ENCODE results near the gene USH1C. TPM values are rescaled to one million over a fixed set of nuclear protein-coding genes. Genes with fewer than 3 reads are reported as not detected.

USH1C gene
- total RNA-seq, 1 experiment from 2014 or later = 0.47 TPM

DNA sequence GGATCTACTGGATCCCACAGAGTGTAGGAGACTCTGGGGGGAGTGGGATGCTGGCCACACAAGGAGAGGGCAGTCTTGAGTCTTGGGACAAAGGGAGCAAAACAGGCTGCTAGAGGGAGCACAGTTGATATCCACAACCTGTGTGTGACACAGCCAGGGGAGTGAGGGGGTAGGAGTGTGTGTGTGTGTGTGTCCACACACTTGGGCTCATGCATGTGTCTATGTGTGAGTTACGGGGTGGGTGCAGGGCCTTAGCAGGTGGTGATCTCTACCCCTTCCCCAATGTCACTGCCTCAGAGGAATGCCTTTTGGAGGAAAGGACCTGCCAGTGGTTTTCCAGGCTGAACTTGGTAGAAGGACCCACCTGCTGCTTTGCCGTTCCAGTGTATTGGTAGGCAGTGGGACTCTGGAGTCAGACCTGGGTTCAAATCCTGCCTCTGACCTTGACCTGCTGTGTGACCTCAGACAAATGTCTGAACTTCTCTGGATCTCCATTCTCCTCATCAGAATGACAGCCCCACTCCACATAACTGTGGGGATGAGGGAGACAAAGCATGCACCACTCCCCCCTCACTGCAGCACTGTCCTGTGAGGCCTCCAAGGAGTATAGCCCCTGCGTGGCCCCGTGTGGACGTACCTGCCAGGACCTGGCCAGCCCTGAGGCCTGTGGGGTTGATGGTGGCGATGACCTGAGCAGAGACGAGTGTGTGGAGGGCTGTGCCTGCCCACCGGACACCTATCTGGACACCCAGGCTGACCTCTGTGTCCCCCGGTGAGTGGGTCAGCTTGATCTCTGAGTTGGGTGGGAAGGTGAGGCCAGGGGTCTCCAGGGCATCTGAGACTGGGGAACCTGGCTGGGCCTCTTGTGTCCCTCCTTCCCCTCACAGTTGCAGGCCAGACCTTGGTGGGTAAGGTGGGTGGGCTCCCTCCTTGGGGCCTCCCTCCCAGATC lies 30.2 kb upstream of the USH1C start:
- no peak overlapping the region for H3K4me3 ChIP-seq
- DNase-seq = no peak
- H3K27ac ChIP-seq = no peak overlapping the region
- H3K9me3 ChIP-seq (replicated peaks) = no peaks in the 10 kb centered on the region
- H3K4me1 ChIP-seq = no peaks in the 10 kb centered on the region
- no peaks in the 10 kb centered on the region for H3K36me3 ChIP-seq
- no peaks in the 10 kb centered on the region for H3K27me3 ChIP-seq

DNA sequence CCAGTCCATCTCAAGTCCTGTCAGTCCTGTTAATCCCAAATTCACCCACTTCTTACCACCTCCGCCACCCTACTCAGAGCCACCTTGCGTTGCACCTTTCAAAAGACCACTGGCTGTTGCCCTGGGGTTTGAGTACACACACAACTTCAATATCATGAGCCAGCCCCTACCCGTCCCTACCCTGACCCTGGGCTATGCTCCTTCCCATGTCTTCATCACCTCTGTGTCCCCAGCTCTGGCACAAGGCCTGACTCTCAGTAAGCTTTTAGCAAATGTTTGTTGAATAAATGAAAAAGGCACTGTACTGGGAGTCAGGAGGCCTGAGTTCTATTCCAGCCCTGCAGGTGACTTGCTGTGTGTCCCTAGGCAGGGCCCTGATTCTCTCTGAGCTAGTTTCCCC lies 29.3 kb upstream of the USH1C start:
- no peaks in the 10 kb centered on the region for H3K27me3 ChIP-seq
- H3K4me3 ChIP-seq = no peak overlapping the region
- no peak overlapping the region for H3K27ac ChIP-seq
- no peaks in the 10 kb centered on the region for H3K4me1 ChIP-seq
- no peak for DNase-seq
- no peaks in the 10 kb centered on the region for H3K36me3 ChIP-seq
- H3K9me3 ChIP-seq (replicated peaks) = no peaks in the 10 kb centered on the region

DNA sequence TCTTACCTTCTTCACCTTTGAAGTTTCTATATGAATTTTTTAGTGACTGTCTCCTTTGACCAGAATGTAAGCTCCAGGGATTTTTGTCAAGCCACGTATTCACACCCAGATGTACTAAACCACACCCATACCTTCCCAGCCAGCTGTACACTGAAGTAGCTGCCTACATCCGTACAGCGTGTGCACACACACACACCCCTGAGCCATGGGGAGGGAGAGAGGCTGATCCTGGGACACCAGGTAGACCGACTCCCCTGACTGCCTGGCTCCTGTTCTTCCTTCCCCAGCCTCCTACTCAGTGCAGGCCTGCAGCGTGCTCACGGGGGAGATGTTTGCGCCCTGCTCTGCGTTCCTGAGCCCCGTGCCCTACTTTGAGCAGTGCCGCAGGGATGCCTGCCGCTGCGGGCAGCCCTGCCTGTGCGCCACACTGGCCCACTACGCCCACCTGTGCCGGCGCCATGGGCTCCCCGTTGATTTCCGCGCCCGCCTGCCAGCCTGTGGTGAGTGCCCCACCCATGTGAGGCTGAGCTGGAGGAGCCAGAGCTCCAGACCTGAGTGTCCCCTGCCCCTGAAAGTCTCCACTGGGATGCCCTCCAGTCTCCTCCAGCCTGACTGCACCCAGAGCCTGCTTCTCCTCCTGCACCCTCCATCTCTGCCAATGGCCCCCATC lies 28.7 kb upstream of the USH1C start:
- H3K27me3 ChIP-seq = no peaks in the 10 kb centered on the region
- DNase-seq = no peak
- H3K9me3 ChIP-seq (replicated peaks) = no peaks in the 10 kb centered on the region
- no peaks in the 10 kb centered on the region for H3K36me3 ChIP-seq
- H3K27ac ChIP-seq = no peak overlapping the region
- H3K4me3 ChIP-seq = no peak overlapping the region
- no peaks in the 10 kb centered on the region for H3K4me1 ChIP-seq

GRCh38 chr11:17572359-17572690 lies 28.1 kb upstream of the USH1C start:
- H3K27ac ChIP-seq = no peak overlapping the region
- no peaks in the 10 kb centered on the region for H3K9me3 ChIP-seq (replicated peaks)
- no peak overlapping the region for H3K4me3 ChIP-seq
- DNase-seq = no peak
- H3K4me1 ChIP-seq = no peaks in the 10 kb centered on the region
- no peaks in the 10 kb centered on the region for H3K36me3 ChIP-seq
- no peaks in the 10 kb centered on the region for H3K27me3 ChIP-seq

DNA sequence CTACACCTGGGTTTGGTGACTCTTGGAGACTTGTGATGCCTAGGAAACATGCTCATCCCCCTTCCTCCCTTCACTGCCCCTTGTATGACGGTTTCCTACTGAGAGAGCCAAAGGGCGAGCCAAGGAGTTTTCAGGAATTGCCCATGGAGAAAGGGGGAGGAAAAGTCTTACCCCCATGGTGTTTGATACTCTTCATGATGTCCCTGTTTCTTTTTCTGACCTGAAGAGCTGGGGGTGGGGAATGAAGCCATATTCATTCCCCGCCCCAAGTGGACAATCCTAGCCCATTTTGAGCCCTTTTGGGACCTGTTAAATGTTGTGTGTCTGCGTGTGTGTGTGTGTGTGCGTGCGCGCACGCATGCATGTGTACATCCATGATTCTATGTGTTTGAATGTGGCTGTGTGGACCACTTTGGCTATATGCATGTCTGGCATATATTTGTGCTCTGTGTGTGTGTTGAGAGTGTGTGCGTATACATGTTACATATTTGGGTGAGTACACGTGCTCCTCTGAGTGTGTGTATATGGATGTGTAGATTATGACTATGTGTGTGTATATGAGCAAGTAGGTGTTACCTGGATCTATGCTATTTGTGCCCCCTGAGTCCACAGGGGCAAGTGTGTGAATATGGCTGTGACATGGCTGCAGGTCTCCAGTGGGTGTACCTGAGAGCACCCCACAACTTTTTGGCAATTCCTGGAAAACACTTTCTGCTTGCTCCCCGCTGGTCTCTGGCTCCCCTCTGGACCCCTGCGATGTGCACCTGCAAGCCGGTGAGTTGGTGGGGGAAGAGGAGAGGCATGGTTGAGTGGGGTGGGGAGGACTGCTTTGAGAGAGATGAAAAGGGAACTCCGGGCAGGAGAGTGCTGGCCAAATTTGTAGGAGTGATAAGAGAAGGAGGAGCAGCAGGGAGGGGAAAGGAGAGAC lies 27.5 kb upstream of the USH1C start:
- Histone ChIP-seq H3K9me3 (replicated peaks) (no peaks in the 10 kb centered on the region), H3K36me3 (no peaks in the 10 kb centered on the region), H3K4me1 (no peaks in the 10 kb centered on the region), H3K27ac (no peak overlapping the region), H3K27me3 (no peaks in the 10 kb centered on the region), H3K4me3 (no peak overlapping the region)
- DNase-seq = no peak

DNA sequence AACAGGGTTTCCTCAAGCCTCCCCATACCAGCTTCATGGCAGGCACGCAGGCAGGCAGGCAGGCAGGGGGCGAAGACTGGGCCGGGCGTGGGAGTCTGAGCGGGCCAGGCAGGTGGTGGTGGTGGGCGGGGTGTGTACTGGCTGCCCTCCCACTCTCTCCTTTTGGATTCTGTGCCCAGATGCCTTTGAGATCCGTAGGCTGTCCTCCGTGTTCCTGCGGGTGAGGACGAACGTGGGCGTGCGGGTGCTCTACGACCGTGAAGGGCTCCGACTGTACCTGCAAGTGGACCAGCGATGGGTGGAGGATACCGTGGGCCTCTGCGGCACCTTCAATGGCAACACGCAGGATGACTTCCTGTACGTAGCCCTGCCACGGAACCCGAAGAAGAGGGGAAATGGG lies 25.8 kb upstream of the USH1C start:
- Histone ChIP-seq H3K36me3 (no peaks in the 10 kb centered on the region; the same call in 1 of the 2 replicates), H3K27me3 (no peaks in the 10 kb centered on the region), H3K4me1 (no peaks in the 10 kb centered on the region), H3K4me3 (no peak overlapping the region), H3K9me3 (replicated peaks) (no peaks in the 10 kb centered on the region), H3K27ac (no peak overlapping the region)
- DNase-seq = no peak

DNA sequence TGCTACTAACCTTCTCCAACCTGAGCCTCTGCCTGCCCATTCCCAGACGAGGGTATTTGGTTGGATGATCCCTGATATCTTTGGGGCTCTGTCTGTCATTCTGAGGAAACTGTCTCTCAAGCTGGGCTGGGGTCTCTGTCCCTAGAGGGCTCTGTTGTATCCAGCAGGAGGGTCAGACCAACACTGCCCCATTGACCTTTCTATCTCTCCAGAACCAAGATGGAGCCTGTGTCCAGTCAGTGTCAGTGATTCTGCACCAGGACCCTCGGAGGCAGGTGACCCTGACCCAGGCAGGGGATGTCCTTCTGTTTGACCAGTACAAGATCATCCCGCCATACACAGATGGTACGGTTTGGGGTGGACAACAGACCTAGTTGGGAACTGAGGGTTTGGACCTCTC lies 24.7 kb upstream of the USH1C start:
- no peaks in the 10 kb centered on the region for H3K27me3 ChIP-seq
- no peak for DNase-seq

GRCh38 chr11:17564687-17565042 lies 20.4 kb upstream of the USH1C start:
- 0 out of 2 replicates have a peak, but pooled peaks cover 3% of the 10 kb centered on the region for H3K4me1 ChIP-seq
- no peak overlapping the region for H3K27ac ChIP-seq
- no peaks in the 10 kb centered on the region for H3K27me3 ChIP-seq
- H3K9me3 ChIP-seq (replicated peaks) = no peaks in the 10 kb centered on the region
- no peak overlapping the region for H3K4me3 ChIP-seq
- H3K36me3 ChIP-seq = no peaks in the 10 kb centered on the region; the same call in 1 of the 2 replicates
- DNase-seq = peak in 1 of 2 experiments; percentile 51

More for the DNA sequence above, 24.7 kb upstream of the USH1C start:
- Histone ChIP-seq H3K4me3 (no peak overlapping the region), H3K4me1 (no peaks in the 10 kb centered on the region), H3K9me3 (replicated peaks) (no peaks in the 10 kb centered on the region), H3K36me3 (no peaks in the 10 kb centered on the region; the same call in 1 of the 2 replicates), H3K27ac (no peak overlapping the region)

GRCh38 chr11:17563961-17564686 lies 19.9 kb upstream of the USH1C start:
- H3K36me3 ChIP-seq = no peaks in the 10 kb centered on the region; the same call in 1 of the 2 replicates
- H3K27ac ChIP-seq = no peak overlapping the region
- no peaks in the 10 kb centered on the region for H3K27me3 ChIP-seq
- no peaks in the 10 kb centered on the region for H3K9me3 ChIP-seq (replicated peaks)
- H3K4me1 ChIP-seq = 0 out of 2 replicates have a peak, but pooled peaks cover 3% of the 10 kb centered on the region
- no peak overlapping the region for H3K4me3 ChIP-seq
- no peak for DNase-seq

- no peak overlapping the region for H3K4me3 ChIP-seq
- no peaks in the 10 kb centered on the region for H3K27me3 ChIP-seq
- 0 out of 2 replicates have a peak, but pooled peaks cover 3% of the 10 kb centered on the region for H3K4me1 ChIP-seq
- peak; percentile 48 to 62 for DNase-seq
- H3K9me3 ChIP-seq (replicated peaks) = no peaks in the 10 kb centered on the region
- no peak overlapping the region for H3K27ac ChIP-seq
- no peaks in the 10 kb centered on the region; the same call in 1 of the 2 replicates for H3K36me3 ChIP-seq
Observed at GRCh38 chr11:17563231-17563646, 19.0 kb upstream of the USH1C start.

- no peaks in the 10 kb centered on the region for H3K9me3 ChIP-seq (replicated peaks)
- no peaks in the 10 kb centered on the region for H3K27me3 ChIP-seq
- DNase-seq = no peak
- no peak overlapping the region for H3K4me3 ChIP-seq
- 0 out of 2 replicates have a peak, but pooled peaks cover 3% of the 10 kb centered on the region for H3K4me1 ChIP-seq
- no peak overlapping the region for H3K27ac ChIP-seq
- no peaks in the 10 kb centered on the region; the same call in 1 of the 2 replicates for H3K36me3 ChIP-seq
Observed at GRCh38 chr11:17561526-17561925, 17.3 kb upstream of the USH1C start.

DNA sequence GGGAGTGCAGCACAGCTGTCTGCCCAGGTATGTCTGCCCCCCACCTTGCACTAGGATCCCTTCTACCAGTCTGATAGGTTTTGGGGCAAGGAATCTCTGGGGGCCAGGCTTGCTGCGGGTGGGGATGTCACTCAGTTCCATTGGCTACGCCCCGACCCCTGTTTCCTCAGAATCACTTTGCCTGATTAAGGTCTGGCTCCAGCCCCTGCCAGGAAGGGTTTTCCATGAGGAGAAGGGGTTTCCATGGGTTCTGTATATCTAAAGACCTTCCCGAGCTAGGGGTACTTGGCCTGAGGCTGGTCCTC lies 16.8 kb upstream of the USH1C start:
- Histone ChIP-seq H3K9me3 (replicated peaks) (no peaks in the 10 kb centered on the region), H3K27me3 (no peaks in the 10 kb centered on the region), H3K4me3 (no peak overlapping the region), H3K36me3 (no peaks in the 10 kb centered on the region; the same call in 1 of the 2 replicates), H3K4me1 (0 out of 2 replicates have a peak, but pooled peaks cover 3% of the 10 kb centered on the region), H3K27ac (no peak overlapping the region)
- DNase-seq = no peak

GRCh38 chr11:17560281-17561110 lies 16.3 kb upstream of the USH1C start:
- Histone ChIP-seq H3K4me3 (no peak overlapping the region), H3K27ac (no peak overlapping the region), H3K9me3 (replicated peaks) (no peaks in the 10 kb centered on the region), H3K4me1 (0 out of 2 replicates have a peak, but pooled peaks cover 3% of the 10 kb centered on the region), H3K27me3 (no peaks in the 10 kb centered on the region), H3K36me3 (no peaks in the 10 kb centered on the region; the same call in none of the 2 replicates)
- no peak for DNase-seq

All from SJCRH30 (cell line).